KOPT-K1 (cell line): ENCODE data around the gene BEND5.

ENCODE experiments used
- H3K27ac ChIP-seq: fragments of 200-600 bp; sonication (generic); 2 replicates; pipeline ENCODE4 v1.5.1; 2016; ENCODE audit warnings: antibody characterized with exemption, mild to moderate bottlenecking, low read depth, low read length; ENCODE audit not compliant: poor library complexity, severe bottlenecking
- H3K36me3 ChIP-seq: fragments of 200-600 bp; sonication (generic); 2 replicates; pipeline ENCODE4 v1.5.1; 2017; ENCODE audit warnings: antibody characterized with exemption, mild to moderate bottlenecking, low read length, moderate library complexity; ENCODE audit not compliant: insufficient read depth
- H3K9me3 ChIP-seq: fragments of 200-600 bp; sonication (generic); 2 replicates; pipeline ENCODE4 v1.5.1; 2017; ENCODE audit warnings: antibody characterized with exemption, low read length, mild to moderate bottlenecking; ENCODE audit not compliant: insufficient read depth, poor library complexity, severe bottlenecking

Gene BEND5, protein sequence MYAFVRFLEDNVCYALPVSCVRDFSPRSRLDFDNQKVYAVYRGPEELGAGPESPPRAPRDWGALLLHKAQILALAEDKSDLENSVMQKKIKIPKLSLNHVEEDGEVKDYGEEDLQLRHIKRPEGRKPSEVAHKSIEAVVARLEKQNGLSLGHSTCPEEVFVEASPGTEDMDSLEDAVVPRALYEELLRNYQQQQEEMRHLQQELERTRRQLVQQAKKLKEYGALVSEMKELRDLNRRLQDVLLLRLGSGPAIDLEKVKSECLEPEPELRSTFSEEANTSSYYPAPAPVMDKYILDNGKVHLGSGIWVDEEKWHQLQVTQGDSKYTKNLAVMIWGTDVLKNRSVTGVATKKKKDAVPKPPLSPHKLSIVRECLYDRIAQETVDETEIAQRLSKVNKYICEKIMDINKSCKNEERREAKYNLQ

DNA sequence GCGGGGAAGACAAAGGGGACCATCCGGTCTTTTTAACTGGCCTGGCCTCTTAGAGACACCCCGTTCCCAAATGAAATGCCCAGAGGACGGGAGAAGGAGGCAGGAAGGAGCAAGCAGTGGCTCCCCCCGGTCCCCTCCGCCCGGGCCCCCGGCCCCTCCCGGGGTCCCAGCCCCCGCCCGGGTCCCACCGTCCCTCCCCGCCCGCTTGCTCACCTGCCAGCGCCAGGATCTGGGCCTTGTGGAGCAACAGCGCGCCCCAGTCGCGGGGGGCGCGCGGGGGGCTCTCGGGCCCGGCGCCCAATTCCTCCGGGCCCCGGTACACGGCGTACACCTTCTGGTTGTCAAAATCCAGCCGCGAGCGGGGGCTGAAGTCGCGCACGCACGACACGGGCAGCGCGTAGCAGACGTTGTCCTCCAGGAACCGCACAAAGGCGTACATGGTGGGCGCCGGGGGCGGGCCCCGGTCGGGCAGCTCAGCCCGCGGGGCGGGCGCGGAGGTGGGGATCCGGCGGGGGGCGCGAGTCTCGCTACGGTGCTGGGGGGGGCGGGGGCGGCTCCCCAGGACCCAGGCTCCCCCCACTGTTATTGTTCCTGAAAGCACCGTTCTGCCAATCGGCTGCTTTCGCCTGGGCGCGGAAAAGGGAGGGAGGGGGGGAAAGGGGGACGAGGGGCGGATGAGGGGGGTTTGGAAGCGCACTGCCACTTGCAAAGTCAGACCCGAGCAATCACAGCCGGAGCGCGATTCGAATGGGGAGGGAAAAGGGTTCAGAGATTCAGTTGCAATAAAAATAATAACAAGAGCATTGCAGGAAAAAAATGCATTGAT is at the start of gene BEND5:
Gene BEND5, minus strand, starts transcription at position 499 of the 826 bp plus-strand sequence. Its CDS starts 60 bp downstream, at position 439.
- Histone ChIP-seq H3K9me3 (no peaks in the 10 kb centered on the region), H3K36me3 (peaks cover 27% of the 10 kb centered on the region), H3K27ac (peak within 1 kb of the TSS; percentile 59)

DNA sequence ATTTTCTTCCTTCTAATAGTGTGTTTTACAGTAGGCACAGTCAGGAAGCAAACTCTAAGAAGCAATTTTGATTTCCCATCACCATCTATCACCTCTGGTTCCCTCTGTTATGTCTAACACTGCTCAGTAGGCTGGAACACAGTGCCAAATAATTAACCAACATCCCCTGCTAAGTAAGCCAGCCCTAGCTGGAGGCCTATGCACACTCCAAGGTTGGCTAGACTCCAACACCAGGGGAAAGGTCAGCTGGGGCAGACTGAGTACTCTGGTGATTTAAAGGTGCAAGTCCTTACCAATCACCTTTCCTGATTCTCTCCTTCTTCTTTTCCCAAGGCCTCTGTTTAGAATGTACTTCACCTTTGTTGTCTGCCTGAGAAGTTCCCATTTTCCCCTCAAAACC is 46.5 kb upstream of the BEND5 start:
- Histone ChIP-seq H3K36me3 (no peaks in the 10 kb centered on the region), H3K27ac (no peak overlapping the region), H3K9me3 (no peaks in the 10 kb centered on the region)

DNA sequence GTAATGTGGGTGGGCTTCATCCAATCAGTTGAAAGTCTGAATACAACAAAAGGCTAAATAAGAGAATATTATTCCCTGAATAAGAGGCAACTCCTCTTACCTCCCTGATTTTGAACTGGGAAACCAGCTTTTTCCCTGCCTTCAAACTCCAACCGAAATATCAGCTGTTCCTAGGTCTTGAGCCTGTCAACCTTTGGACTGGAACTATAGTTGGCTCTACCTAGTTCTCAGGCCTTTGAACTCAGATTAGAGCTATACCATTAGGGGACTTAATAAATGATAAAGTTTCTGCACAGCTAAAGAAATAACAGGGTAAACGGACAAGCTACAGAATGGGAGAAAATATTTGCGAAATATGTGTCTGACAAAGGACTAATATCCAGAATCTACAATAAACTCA is 43.8 kb upstream of the BEND5 start:
- Histone ChIP-seq H3K27ac (no peak overlapping the region), H3K36me3 (no peaks in the 10 kb centered on the region), H3K9me3 (no peaks in the 10 kb centered on the region)

DNA sequence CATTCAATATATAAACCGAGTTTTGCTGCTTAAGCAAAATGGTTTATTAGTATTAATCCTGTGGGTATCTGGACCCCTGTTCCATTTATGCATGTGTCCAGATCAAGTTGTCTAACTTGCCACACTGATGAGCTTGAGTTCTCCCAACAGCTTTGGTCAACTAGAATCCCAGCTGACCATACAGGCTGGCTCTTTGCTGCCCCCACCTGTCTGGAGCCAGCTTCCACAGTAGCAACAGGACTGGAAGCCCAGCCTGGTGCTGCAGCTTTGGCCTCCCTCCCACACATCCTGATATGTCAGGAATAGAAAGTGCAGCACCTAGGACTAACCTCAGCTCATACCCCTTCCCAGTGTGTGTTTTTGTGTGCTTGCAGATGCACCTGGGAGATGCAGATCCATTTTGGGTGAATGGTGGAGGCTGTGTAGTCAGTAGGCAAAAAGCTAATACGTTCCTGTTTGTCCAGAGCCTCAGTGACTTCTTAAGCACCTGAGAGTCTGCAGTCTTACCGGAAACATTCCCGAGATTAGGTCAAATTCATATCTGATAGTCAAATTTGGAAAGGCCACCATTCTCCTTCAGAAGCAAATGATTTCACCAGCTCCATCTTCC is 40.9 kb upstream of the BEND5 start:
- Histone ChIP-seq H3K27ac (no peak overlapping the region), H3K9me3 (no peaks in the 10 kb centered on the region), H3K36me3 (no peaks in the 10 kb centered on the region)

DNA sequence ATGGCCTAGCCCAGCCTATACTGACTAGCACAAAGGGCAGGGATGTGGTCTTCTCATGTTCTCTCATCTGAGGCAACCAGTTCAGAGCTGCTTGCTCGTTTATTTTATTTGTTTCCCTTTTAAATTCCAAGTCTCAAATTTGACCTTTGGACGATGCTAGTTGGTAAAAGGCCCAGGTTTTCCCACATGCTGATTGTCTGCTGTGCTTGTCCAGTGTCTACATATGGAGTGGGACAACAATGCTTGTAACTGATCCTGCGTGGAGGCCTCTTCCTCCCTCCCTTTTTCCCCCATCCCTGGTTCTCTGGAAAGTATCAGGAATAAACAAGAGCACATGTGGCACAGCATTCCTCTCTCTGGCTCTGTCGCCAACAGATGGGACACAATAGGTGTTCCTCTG is 34.0 kb upstream of the BEND5 start:
- no peaks in the 10 kb centered on the region for H3K9me3 ChIP-seq
- H3K36me3 ChIP-seq: no peaks in the 10 kb centered on the region
- no peak overlapping the region for H3K27ac ChIP-seq

DNA sequence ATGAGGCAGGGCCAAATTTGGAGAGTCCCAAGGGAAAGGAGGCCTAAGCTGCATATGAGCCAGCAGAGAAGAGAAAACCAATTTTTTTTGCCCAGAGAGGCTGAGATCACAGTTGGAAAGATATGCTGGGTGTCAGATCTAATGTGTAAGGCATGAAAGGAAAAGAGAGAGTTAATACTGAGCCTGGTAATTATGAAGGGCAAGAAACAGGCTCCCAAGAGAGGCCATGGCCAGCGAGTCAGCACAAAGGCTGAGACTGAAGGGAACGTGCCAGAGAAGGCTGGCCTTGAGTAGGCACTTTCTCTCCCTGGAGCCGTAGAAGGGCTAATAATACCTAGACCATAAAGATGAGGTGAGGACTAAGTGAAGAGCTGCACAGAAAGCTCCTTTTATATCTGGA is 31.8 kb upstream of the BEND5 start:
- Histone ChIP-seq H3K9me3 (no peaks in the 10 kb centered on the region), H3K36me3 (no peaks in the 10 kb centered on the region), H3K27ac (no peak overlapping the region)

DNA sequence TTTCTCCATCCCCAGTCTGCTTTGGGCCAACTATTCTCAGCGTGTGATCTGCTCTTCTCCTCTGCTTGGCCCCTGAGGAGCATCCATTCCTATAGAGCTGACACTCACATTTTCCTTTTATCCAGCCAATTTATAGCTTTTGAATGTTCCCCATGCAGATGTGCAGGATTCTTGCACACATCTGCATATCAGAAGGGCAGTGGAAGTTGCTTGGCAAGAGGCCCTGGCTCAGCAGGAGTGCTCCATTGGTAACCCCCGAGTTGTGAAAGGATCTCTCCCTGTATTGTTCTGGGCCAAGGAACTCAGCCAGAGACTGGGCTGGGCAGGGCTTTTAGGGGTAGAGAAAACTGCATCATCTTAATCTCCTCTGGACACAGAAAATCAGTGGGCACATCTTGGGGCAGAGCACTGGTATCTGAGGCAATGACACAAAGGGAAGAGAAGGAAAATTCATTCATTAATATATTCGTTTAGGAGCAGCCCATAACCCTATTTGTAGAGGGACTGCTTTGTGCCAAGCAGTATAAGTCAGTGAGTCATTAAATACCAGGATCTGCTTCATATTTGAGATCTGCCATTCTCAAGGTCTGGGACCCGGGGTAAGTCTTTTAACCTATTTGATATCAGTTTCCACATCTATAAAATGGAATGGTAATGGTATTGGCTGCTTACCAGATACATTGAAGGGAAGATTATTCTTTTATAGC is 31.0 kb upstream of the BEND5 start:
- no peaks in the 10 kb centered on the region for H3K9me3 ChIP-seq
- no peak overlapping the region for H3K27ac ChIP-seq
- H3K36me3 ChIP-seq: no peaks in the 10 kb centered on the region

DNA sequence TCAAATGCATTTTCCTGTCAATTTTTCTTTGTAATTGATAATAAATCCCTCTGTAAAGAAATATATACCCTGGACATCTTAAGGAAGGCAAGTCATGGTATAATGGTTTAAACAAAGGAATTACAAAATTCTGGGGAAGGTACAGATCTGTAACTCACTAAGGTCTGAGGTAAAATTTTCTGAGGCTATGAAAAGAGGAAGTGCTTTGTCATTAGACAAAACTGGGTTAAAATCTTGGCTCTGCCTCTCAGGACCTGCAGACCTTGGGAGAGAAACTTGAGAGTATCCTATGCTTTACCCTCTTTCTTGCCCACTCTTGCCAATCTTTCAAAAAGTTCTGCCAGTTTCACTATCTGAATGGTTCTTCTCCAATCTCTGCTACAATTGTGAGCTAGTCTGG is 26.8 kb upstream of the BEND5 start:
- no peak overlapping the region for H3K27ac ChIP-seq

DNA sequence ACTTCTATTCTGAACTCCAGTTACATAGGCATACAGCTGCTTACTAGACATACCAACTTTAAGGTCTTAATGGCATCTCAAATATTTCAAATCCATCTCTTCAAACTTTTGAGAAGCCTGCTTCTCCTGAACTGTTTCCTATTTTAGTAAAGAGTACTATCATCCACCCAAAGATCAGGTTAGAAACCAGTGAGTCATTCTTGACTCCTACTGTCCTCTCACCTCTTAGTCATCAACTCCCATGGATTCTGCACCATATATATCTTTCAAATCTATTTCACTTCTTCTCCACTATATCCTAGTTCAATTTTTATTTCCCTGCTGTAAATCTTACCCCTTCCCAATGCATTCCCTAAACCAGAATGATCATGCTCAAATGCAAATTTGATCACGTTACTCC is 18.1 kb upstream of the BEND5 start:
- Histone ChIP-seq H3K9me3 (no peaks in the 10 kb centered on the region), H3K27ac (no peak overlapping the region)

More for the DNA sequence above, 26.8 kb upstream of the BEND5 start:
- no peaks in the 10 kb centered on the region for H3K36me3 ChIP-seq
- H3K9me3 ChIP-seq: no peaks in the 10 kb centered on the region

DNA sequence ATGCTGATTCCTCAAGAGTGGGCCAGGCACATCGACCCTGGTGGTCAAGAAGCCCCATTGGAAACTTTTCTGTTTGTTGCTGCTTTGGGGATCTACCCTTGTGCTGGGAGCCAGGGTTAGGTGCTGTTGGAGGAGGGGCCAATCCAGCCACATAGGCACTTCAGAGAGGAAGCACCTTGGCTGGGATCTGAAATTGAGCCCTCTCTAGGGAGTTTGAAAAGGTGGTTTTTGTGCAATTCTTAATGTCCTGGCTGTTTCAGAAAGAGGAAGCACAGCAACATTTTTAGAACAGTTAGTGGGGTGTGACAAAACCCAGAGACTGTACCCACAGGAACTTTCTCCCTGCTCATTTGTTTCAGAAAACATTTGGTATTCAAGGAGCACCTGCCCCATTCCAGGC is 17.2 kb upstream of the BEND5 start:
- Histone ChIP-seq H3K9me3 (no peaks in the 10 kb centered on the region), H3K36me3 (no peaks in the 10 kb centered on the region), H3K27ac (no peak overlapping the region)

More for the DNA sequence above, 18.1 kb upstream of the BEND5 start:
- H3K36me3 ChIP-seq: no peaks in the 10 kb centered on the region

DNA sequence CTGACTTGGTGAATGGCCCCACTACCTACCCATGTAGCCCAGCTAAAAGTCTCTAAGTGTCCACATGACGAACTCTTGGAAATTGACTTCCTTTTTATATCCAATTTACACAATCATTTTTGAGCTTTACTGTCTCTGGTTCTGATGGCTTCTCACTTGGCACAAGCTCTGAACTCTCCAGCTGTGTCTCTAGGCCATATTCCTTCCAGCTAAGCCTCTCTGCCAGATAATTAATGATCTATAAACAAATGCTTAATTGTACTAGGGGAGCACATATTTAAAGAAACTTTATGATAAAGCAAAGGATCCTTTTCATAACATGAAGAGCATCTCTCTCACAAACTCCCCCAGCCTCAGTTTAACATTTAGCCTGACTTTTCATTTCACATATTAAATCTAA is 16.3 kb upstream of the BEND5 start:
- Histone ChIP-seq H3K27ac (no peak overlapping the region), H3K9me3 (no peaks in the 10 kb centered on the region)

DNA sequence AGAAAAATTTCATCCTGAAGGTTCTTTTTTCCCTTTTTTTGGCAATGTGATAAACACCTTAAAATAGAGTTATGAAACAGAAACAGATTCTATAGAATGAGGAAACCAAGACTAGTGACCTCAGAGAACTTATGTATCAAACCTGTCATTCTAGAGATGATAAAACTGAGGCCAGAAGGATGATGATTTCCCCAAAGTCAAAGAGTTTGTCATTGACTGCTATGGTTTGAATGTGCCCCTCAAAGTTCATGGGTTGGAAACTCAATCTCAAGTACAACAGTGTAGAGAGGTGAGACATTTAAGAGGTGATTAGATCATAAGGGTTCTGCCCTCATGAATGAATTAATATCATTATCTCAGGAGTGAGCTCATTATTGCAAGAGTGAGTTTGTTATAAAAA is 13.7 kb upstream of the BEND5 start:
- H3K27ac ChIP-seq: no peak overlapping the region
- H3K9me3 ChIP-seq: no peaks in the 10 kb centered on the region
- H3K36me3 ChIP-seq: no peaks in the 10 kb centered on the region

More for the DNA sequence above, 16.3 kb upstream of the BEND5 start:
- no peaks in the 10 kb centered on the region for H3K36me3 ChIP-seq

DNA sequence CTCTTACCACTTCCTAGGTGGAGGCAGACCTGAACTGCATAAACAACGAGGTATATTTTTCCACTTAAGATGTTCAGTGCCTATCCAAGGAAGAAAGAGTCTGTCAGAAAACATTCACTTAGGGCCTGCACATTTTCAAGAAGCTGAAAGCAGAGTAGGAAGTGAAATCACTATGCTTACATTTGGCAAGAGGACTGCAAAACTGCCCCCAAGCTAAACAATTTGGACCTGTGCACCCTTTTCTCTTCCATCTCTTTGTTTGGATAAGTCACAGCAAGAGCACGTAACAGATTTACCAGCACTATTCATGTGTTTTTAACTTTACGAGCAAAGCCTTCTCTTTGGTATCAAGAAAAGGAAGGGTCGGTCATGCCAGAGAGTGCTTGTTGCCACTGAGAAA is 13.2 kb upstream of the BEND5 start:
- no peaks in the 10 kb centered on the region for H3K9me3 ChIP-seq
- no peaks in the 10 kb centered on the region for H3K36me3 ChIP-seq
- no peak overlapping the region for H3K27ac ChIP-seq

DNA sequence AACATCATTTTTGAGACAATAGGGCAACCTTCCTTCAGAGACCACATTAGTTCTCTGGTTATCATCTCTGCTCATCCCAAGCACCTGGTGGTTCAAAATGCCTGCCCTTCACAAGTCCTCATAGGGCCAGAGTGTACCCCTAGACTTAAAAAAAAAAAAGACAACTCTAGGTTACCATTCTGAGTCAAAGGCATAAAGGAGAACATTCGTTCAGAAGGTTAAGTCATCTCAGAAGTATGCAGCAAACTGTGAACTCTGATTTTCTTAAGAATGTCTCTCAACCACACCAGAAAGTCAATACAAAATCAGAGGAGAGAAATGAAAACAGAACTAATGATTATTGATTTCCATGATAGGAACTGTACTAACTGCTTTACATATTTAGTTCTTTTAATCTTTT is 9.2 kb upstream of the BEND5 start:
- Histone ChIP-seq H3K36me3 (no peaks in the 10 kb centered on the region), H3K27ac (no peak overlapping the region), H3K9me3 (no peaks in the 10 kb centered on the region)

DNA sequence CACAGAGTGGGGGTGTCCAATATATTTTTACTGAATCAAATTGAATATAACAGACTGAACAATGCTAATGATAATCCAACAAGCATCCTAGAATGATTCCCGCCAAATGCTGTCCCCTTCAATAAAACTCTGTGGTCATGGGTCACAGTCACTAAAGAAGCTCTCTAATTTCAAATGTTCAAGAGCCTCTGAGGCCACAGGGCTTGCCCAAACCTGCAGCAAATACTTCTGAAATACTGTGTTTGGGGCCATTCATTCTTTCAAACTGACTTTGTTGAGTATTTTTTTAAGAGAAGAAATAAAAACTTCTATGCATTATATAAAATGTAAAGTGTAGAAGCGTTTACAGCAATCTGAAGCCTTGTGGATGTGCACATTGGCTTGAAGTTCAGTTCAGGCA is 7.6 kb upstream of the BEND5 start:
- Histone ChIP-seq H3K9me3 (no peaks in the 10 kb centered on the region), H3K36me3 (no peaks in the 10 kb centered on the region), H3K27ac (no peak overlapping the region)
